GM19463 (cell line): ENCODE data around the gene LIPA.
"Not testable (repeated sequence)": the region's sequence is repeated elsewhere in the genome, so short reads cannot be mapped to it uniquely, and the experiment has no call there.

ENCODE experiments used
- ATAC-seq: cut with Tn5 transposase; IDR thresholded peaks from one replicate; pipeline ENCODE4 v1.9.1; 2021; ENCODE audit warnings: mild to moderate bottlenecking, moderate library complexity; ENCODE audit not compliant: unreplicated experiment

The LIPA gene

GRCh38 chr10:89213191-89213808 lies 38.3 kb downstream of the LIPA start:
- ATAC-seq, result no peak

GRCh38 chr10:89210794-89211425 lies 40.7 kb downstream of the LIPA start:
- ATAC-seq, result no peak

GRCh38 chr10:89209718-89210117 lies 41.9 kb downstream of the LIPA start:
- ATAC-seq, result no peak

- ATAC-seq, result no peak
Observed at GRCh38 chr10:89207801-89208551, 43.6 kb downstream of the LIPA start.

GRCh38 chr10:89207181-89207800 lies 44.3 kb downstream of the LIPA start, which contains the start of gene CH25H:
TSS of gene CH25H (minus strand) at chr10:89207317. CDS start at chr10:89207292, 25 bp downstream.
- no peak for ATAC-seq

- ATAC-seq, result no peak
Observed at GRCh38 chr10:89206402-89207180, 45.0 kb downstream of the LIPA start.

- ATAC-seq, result no peak
Observed at GRCh38 chr10:89204621-89205185, 46.9 kb downstream of the LIPA start.

GRCh38 chr10:89203237-89203636 lies 48.3 kb downstream of the LIPA start:
- no peak for ATAC-seq

- ATAC-seq, result no peak
Observed at GRCh38 chr10:89202033-89202425, 49.5 kb downstream of the LIPA start.

- ATAC-seq, result no peak
Observed at GRCh38 chr10:89201345-89202032, 50.1 kb downstream of the LIPA start.

GRCh38 chr10:89197473-89197872 lies 54.1 kb downstream of the LIPA start:
- ATAC-seq, result no peak

GRCh38 chr10:89191301-89191700 lies 60.3 kb downstream of the LIPA start:
- not testable (repeated sequence) for ATAC-seq

- ATAC-seq, result no peak
Observed at GRCh38 chr10:89189211-89189734, 62.3 kb downstream of the LIPA start.

GRCh38 chr10:89185658-89186057 lies 65.9 kb downstream of the LIPA start:
- no peak for ATAC-seq

- ATAC-seq, result no peak
Observed at GRCh38 chr10:89184638-89185037, 66.9 kb downstream of the LIPA start.

GRCh38 chr10:89183571-89183970 lies 68.0 kb downstream of the LIPA start:
- no peak for ATAC-seq

GRCh38 chr10:89182894-89183293 lies 68.7 kb downstream of the LIPA start:
- no peak for ATAC-seq

GRCh38 chr10:89175816-89176215 lies 75.8 kb downstream of the LIPA start:
- ATAC-seq, result no peak

GRCh38 chr10:89173075-89173474 lies 78.5 kb downstream of the LIPA start:
- no peak for ATAC-seq

GRCh38 chr10:89171996-89172395 lies 79.6 kb downstream of the LIPA start:
- ATAC-seq, result no peak
